ENCODE data around the gene ENPP3.

- TF ChIP-seq CTCF (IDR thresholded peaks at IDR 0.05) (no peak), POLR2A (IDR thresholded peaks at IDR 0.05) (no peak), EP300 (IDR thresholded peaks at IDR 0.05) (no peak)
Measured at GRCh38 chr6:131769385-131770141, 132.5 kb downstream of the ENPP3 start.
